Measurements from ENCODE around the gene PRRT1. TPM values are rescaled to one million over a fixed set of nuclear protein-coding genes. Genes with fewer than 3 reads are reported as not detected.

Gene PRRT1
- polyA plus RNA-seq, 2 of the 4 experiments (the other 2 are of a cell fraction): 0.19 to 0.63 TPM

- ChIA-PET CTCF (interaction anchor here (0.8 to 1.4 kb wide), 4 partner anchors 14 to 72 kb away, joined by 3 to 6 read pairs (median 3); no protein-coding TSS in a partner anchor), POLR2A (interaction anchor here (1.3 kb wide), 1 partner anchor 14 kb away, joined by 5 read pairs; no protein-coding TSS in a partner anchor)
- Histone ChIP-seq H3K9me3 (no peaks in the 10 kb centered on the region), H3K27ac (peak overlapping the region; percentile 99 to 100), H3K4me2 (peak overlapping the region; percentile 99), H3K4me1 (peaks cover 32% of the 10 kb centered on the region), H3K4me3 (peak overlapping the region; percentile 94)
- no peak for DNase-seq (ENCODE audit: low read depth in 1 of 2, low spot score in 1 of 2)
- FAIRE-seq: no peak
- no peak for ATAC-seq
- TF ChIP-seq BHLHE40 (IDR thresholded peaks at IDR 0.05; ENCODE audit: low read depth, low read length) (no peak), SMC3 (IDR thresholded peaks at IDR 0.05) (no peak), MAFK (IDR thresholded peaks at IDR 0.05; ENCODE audit: partially characterized antibody) (no peak), CBX8 (IDR thresholded peaks at IDR 0.05) (no peak), RNF2 (IDR thresholded peaks at IDR 0.05; ENCODE audit: borderline replicate concordance, low read depth) (no peak), NR3C1 (IDR thresholded peaks at IDR 0.05) (no peak), USF2 (IDR thresholded peaks at IDR 0.05) (no peak), RARB (CRISPR knock-in tag; IDR thresholded peaks at IDR 0.05) (no peak), HOXB13 (CRISPR knock-in tag; IDR thresholded peaks at IDR 0.05; ENCODE audit: low read depth) (no peak), PHF8 (IDR thresholded peaks at IDR 0.05; ENCODE audit: borderline replicate concordance, low read depth) (no peak), ZFP36 (IDR thresholded peaks at IDR 0.05; ENCODE audit: borderline replicate concordance, partially characterized antibody) (no peak), TFCP2L1 (CRISPR knock-in tag; IDR thresholded peaks at IDR 0.05) (no peak), JUNB (IDR thresholded peaks at IDR 0.05) (no peak), FOSB (CRISPR knock-in tag; IDR thresholded peaks at IDR 0.05) (no peak), KDM5A (IDR thresholded peaks at IDR 0.05) (no peak)
- WGBS (ENCODE audit: missing lambda C conversion rate): 78% methylated on average over 6 of the region's 8 CpGs
Measured at GRCh38 chr6:32190911-32191677, 39.4 kb upstream of the PRRT1 start.

GRCh38 chr6:32190054-32190851, 38.5 kb upstream of the PRRT1 start, which contains the start of gene PBX2:
PBX2 (minus strand) TSS chr6:32190202; CDS start chr6:32189915, 287 bp downstream.
- peak within 1 kb of the TSS; percentile 99 to 100 for H3K27ac ChIP-seq
- CTCF ChIA-PET: interaction anchor here (0.8 to 1.4 kb wide), 4 partner anchors 13 to 71 kb away, joined by 3 to 6 read pairs (median 3); no protein-coding TSS in a partner anchor
- DNase-seq (ENCODE audit: low read depth in 1 of 2, low spot score in 1 of 2): peak; percentile 53 to 81
- no peak for TF ChIP-seq NFE2L2 (conservative IDR thresholded peaks at IDR 0.05; ENCODE audit: low read length)
- TF ChIP-seq JUN (IDR thresholded peaks at IDR 0.05): peak in 1 of 2 experiments; percentile 48; a peak in 2 of 5 replicates
- no peak for TF ChIP-seq CBX2 (IDR thresholded peaks at IDR 0.05; ENCODE audit: borderline replicate concordance, low read depth)
- TF ChIP-seq CTCF (IDR thresholded peaks at IDR 0.05): no peak
- peak; percentile 26; the same call in 1 of the 2 replicates for TF ChIP-seq POLR2A (IDR thresholded peaks at IDR 0.05; ENCODE audit: low read length)
- no peak for TF ChIP-seq RNF2 (IDR thresholded peaks at IDR 0.05; ENCODE audit: borderline replicate concordance, low read depth)
- no peak for TF ChIP-seq HES2 (IDR thresholded peaks at IDR 0.05)
- POLR2A ChIA-PET: interaction anchor here (1.0 to 1.3 kb wide), 2 partner anchors 13 to 62 kb away, joined by 4 to 5 read pairs; partner anchors contain the start of gene ATF6B
- WGBS (ENCODE audit: missing lambda C conversion rate): 2% methylated on average over 11 of the region's 23 CpGs
- H3K4me1 ChIP-seq: peaks cover 36% of the 10 kb centered on the region
- H3K9me3 ChIP-seq: no peaks in the 10 kb centered on the region
- peak within 1 kb of the TSS; percentile 99 for H3K4me2 ChIP-seq
- H3K4me3 ChIP-seq: peak within 1 kb of the TSS; percentile 94
- no peak for FAIRE-seq
- peak; percentile 43 to 62; a peak in 5 of 6 replicates for ATAC-seq
